HCEC 1CT (cell line): Measurements from ENCODE around the gene PCK1.

ENCODE experiments used
- DNase-seq: peaks from one replicate; pipeline ENCODE4 v3.0.0-alpha.2; 2017

PCK1 gene

GRCh38 chr20:57561356-57562279, 708 bp downstream of the PCK1 start:
- DNase-seq, result no peak

GRCh38 chr20:57562541-57563465, 1.9 kb downstream of the PCK1 start:
- DNase-seq, result no peak

- no peak for DNase-seq
These were observed 2.6 kb downstream of the PCK1 start for GRCh38 chr20:57563522-57563921.

- DNase-seq, result no peak
These were observed 3.4 kb downstream of the PCK1 start for GRCh38 chr20:57564180-57564802.

- no peak for DNase-seq
These were observed 4.2 kb downstream of the PCK1 start for GRCh38 chr20:57564951-57565642.

- DNase-seq, result no peak
These were observed 5.5 kb downstream of the PCK1 start for GRCh38 chr20:57566399-57566798.

- DNase-seq, result no peak
These were observed 6.0 kb downstream of the PCK1 start for GRCh38 chr20:57566803-57567459.

- no peak for DNase-seq
These were observed 6.7 kb downstream of the PCK1 start for GRCh38 chr20:57567471-57568079.

GRCh38 chr20:57568088-57568896, 7.4 kb downstream of the PCK1 start:
- DNase-seq, result no peak

- DNase-seq, result no peak
These were observed 8.1 kb downstream of the PCK1 start for GRCh38 chr20:57568960-57569359.

- no peak for DNase-seq
These were observed 9.4 kb downstream of the PCK1 start for GRCh38 chr20:57570145-57570850.

GRCh38 chr20:57570920-57571319, 10.0 kb downstream of the PCK1 start:
- DNase-seq, result no peak

- no peak for DNase-seq
These were observed 11.0 kb downstream of the PCK1 start for GRCh38 chr20:57571782-57572416.

GRCh38 chr20:57573242-57573641, 12.3 kb downstream of the PCK1 start:
- DNase-seq, result no peak

GRCh38 chr20:57573894-57574293, 13.0 kb downstream of the PCK1 start:
- no peak for DNase-seq

- no peak for DNase-seq
These were observed 14.0 kb downstream of the PCK1 start for GRCh38 chr20:57574954-57575353.

GRCh38 chr20:57576002-57576401, 15.1 kb downstream of the PCK1 start:
- no peak for DNase-seq

GRCh38 chr20:57576617-57577550, 16.0 kb downstream of the PCK1 start:
- DNase-seq, result no peak
